AG09319 (cell line): Measurements from ENCODE around the gene PER1.

Experiments
- DNase-seq: peaks from one replicate; pipeline ENCODE4 v3.0.0-alpha.2; 2010; ENCODE audit warnings: low read depth; ENCODE audit errors: extremely low read depth
- TF ChIP-seq, protein P1 (sequence below): IDR thresholded peaks from 2 replicates; pipeline ENCODE4 v1.5.1; 2011; ENCODE audit warnings: low read depth, mild to moderate bottlenecking, inconsistent platforms, low read length, moderate library complexity

PER1 gene

GRCh38 chr17:8160224-8160577, 8.0 kb upstream of the PER1 start:
- no peak for DNase-seq
- TF ChIP-seq, protein P1, sequence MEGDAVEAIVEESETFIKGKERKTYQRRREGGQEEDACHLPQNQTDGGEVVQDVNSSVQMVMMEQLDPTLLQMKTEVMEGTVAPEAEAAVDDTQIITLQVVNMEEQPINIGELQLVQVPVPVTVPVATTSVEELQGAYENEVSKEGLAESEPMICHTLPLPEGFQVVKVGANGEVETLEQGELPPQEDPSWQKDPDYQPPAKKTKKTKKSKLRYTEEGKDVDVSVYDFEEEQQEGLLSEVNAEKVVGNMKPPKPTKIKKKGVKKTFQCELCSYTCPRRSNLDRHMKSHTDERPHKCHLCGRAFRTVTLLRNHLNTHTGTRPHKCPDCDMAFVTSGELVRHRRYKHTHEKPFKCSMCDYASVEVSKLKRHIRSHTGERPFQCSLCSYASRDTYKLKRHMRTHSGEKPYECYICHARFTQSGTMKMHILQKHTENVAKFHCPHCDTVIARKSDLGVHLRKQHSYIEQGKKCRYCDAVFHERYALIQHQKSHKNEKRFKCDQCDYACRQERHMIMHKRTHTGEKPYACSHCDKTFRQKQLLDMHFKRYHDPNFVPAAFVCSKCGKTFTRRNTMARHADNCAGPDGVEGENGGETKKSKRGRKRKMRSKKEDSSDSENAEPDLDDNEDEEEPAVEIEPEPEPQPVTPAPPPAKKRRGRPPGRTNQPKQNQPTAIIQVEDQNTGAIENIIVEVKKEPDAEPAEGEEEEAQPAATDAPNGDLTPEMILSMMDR: no peak

GRCh38 chr17:8159459-8160223, 7.4 kb upstream of the PER1 start:
- TF ChIP-seq, protein P1: no peak; the same call in 1 of the 2 replicates
- no peak for DNase-seq

DNA sequence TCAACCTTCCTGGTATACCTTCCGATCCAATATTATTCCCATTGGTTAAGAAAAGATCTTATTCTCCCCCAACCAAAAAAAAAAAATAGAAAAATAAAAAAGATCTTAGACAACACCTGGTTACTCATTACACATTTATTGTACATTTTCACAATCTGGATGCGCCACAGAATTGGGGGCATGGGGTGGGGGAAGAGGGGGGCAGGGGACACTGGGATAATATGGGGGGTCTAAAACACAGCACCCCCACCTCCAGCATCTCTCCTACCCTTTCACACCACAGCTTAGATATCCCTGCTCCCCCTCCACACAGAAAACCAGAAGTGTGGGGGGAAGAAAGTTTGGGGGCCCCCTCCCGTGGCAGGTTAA, 6.8 kb upstream of the PER1 start:
- TF ChIP-seq, protein P1: no peak
- DNase-seq: no peak

GRCh38 chr17:8158267-8159031, 6.2 kb upstream of the PER1 start:
- TF ChIP-seq, protein P1: peak; percentile 85
- DNase-seq: peak; percentile 75

- DNase-seq: peak; percentile 100
- TF ChIP-seq, protein P1: peak; percentile 8; the same call in 1 of the 2 replicates
Observed at GRCh38 chr17:8156246-8156992, 4.2 kb upstream of the PER1 start.

DNA sequence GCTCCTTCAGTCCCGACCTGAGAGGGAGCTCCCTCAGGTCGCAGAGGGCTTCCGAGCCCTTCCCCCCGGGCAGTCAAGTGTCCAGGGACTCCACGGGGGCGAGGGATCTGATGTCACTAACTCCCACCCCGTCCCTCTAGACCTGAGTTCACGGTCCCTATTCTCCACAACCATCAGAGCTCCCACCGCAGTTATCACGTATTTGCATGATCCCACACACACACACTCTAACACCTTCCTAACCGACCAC, 3.7 kb upstream of the PER1 start:
- TF ChIP-seq, protein P1: no peak
- no peak for DNase-seq
